Neuronal stem cell (in vitro differentiated cells): Measurements from ENCODE around the gene EIF2S1.
A peak's percentile ranks its signal among the peaks of the same experiment; 100 is the strongest.

Experiments
- DNase-seq: peaks from one replicate; pipeline ENCODE4 v3.0.0-alpha.2; 2013; ENCODE audit warnings: low spot score
- H2AFZ ChIP-seq: one replicate; pipeline ENCODE4 v1.6.1; 2013; ENCODE audit warnings: mild to moderate bottlenecking, low read length, inconsistent platforms
- H2AK5ac ChIP-seq: 2 replicates; pipeline ENCODE4 v1.6.1; 2013; ENCODE audit warnings: low read depth, mild to moderate bottlenecking, inconsistent platforms, low read length, moderate library complexity, mixed read lengths
- H2BK120ac ChIP-seq: 2 replicates; pipeline ENCODE4 v1.6.1; 2013; ENCODE audit warnings: low read depth, mild to moderate bottlenecking, inconsistent platforms, low read length, moderate library complexity, mixed read lengths
- H2BK12ac ChIP-seq: one replicate; pipeline ENCODE4 v1.6.1; 2013; ENCODE audit warnings: low read length, inconsistent platforms
- H2BK15ac ChIP-seq: 2 replicates; pipeline ENCODE4 v1.6.1; 2013; ENCODE audit warnings: mild to moderate bottlenecking, low read length, inconsistent platforms, mixed read lengths
- H2BK5ac ChIP-seq: one replicate; pipeline ENCODE4 v1.6.1; 2013; ENCODE audit warnings: inconsistent platforms, mild to moderate bottlenecking, low read length, moderate library complexity
- H3K14ac ChIP-seq: one replicate; pipeline ENCODE4 v1.6.1; 2013; ENCODE audit warnings: low read length, inconsistent platforms
- H3K18ac ChIP-seq: 2 replicates; pipeline ENCODE4 v1.6.1; 2013; ENCODE audit warnings: low read length, inconsistent platforms
- H3K23ac ChIP-seq: 2 replicates; pipeline ENCODE4 v1.6.1; 2013; ENCODE audit warnings: low read depth, mild to moderate bottlenecking, mixed read lengths, low read length, inconsistent platforms; ENCODE audit not compliant: poor library complexity
- H3K27ac ChIP-seq: replicated peaks from 3 replicates; pipeline ENCODE4 v1.5.1; 2013; ENCODE audit warnings: low read length, inconsistent platforms
- H3K27me3 ChIP-seq, 3 experiments: 2 replicates each; pipeline ENCODE4 v1.6.1; 2013; ENCODE audit warnings: low read length in 3 of 3, mild to moderate bottlenecking in 2 of 3, inconsistent platforms in 1 of 3, low read depth in 1 of 3, mixed read lengths in 1 of 3, moderate library complexity in 1 of 3; ENCODE audit not compliant: control insufficient read depth in 3 of 3, insufficient read depth in 3 of 3
- H3K36me3 ChIP-seq, 2 donors: replicated peaks in 1 of 2; 2 replicates each; pipeline ENCODE4 v1.6.1; 2013; ENCODE audit warnings: low read length in 2 of 2; ENCODE audit not compliant: control insufficient read depth in 2 of 2, insufficient read depth in 2 of 2
- H3K4ac ChIP-seq: 2 replicates; pipeline ENCODE4 v1.6.1; 2013; ENCODE audit warnings: inconsistent platforms, mild to moderate bottlenecking, low read length, moderate library complexity
- H3K4me1 ChIP-seq, 2 donors: 1 replicate in 1 of 2; 2 replicates in 1 of 2; pipeline ENCODE4 v1.6.1; 2013; ENCODE audit warnings: low read length in 2 of 2, low read depth in 1 of 2; ENCODE audit not compliant: control insufficient read depth in 2 of 2, insufficient read depth in 1 of 2
- H3K4me2 ChIP-seq: one replicate; pipeline ENCODE4 v1.6.1; 2013; ENCODE audit warnings: mild to moderate bottlenecking, low read length, inconsistent platforms; ENCODE audit not compliant: insufficient read depth, poor library complexity, severe bottlenecking
- H3K4me3 ChIP-seq, 2 donors: 2 replicates each; pipeline ENCODE4 v1.5.1; 2013; ENCODE audit warnings: low read length in 2 of 2, mild to moderate bottlenecking in 2 of 2, inconsistent platforms in 1 of 2, moderate library complexity in 1 of 2
- H3K79me1 ChIP-seq: one replicate; pipeline ENCODE4 v1.6.1; 2013; ENCODE audit warnings: low read depth, mild to moderate bottlenecking, inconsistent platforms, low read length, moderate library complexity
- H3K9ac ChIP-seq: one replicate; pipeline ENCODE4 v1.6.1; 2013; ENCODE audit warnings: mild to moderate bottlenecking, low read depth, low read length, inconsistent platforms; ENCODE audit not compliant: poor library complexity
- H3K9me3 ChIP-seq, 2 donors: replicated peaks in 1 of 2; 2 replicates each; pipeline versions ENCODE3 to v1.6.1; 2013; ENCODE audit warnings: low read length in 2 of 2, mild to moderate bottlenecking in 2 of 2, inconsistent platforms in 1 of 2, low read depth in 1 of 2, mixed read lengths in 1 of 2, moderate library complexity in 1 of 2; ENCODE audit not compliant: control insufficient read depth in 2 of 2, insufficient read depth in 1 of 2
- H4K8ac ChIP-seq: one replicate; pipeline ENCODE4 v1.6.1; 2013; ENCODE audit warnings: low read depth, mild to moderate bottlenecking, inconsistent platforms, low read length, moderate library complexity
- H4K91ac ChIP-seq: one replicate; pipeline ENCODE4 v1.6.1; 2013; ENCODE audit warnings: low read length, low read depth, mild to moderate bottlenecking, inconsistent platforms; ENCODE audit not compliant: poor library complexity
- WGBS, 2 donors: extraction: QIAGEN DNeasy Blood & Tissue Kit; methylation state at CpG; one replicate each; pipeline ENCODE4 v1.1.7; 2013; ENCODE audit warnings: missing lambda C conversion rate in 2 of 2, mixed read lengths in 1 of 2; ENCODE audit not compliant: insufficient read length in 2 of 2, insufficient replicate concordance in 1 of 2; ENCODE audit errors: extremely low coverage in 2 of 2; 5-methylcytosine and 5-hydroxymethylcytosine counted together

Gene EIF2S1

DNA sequence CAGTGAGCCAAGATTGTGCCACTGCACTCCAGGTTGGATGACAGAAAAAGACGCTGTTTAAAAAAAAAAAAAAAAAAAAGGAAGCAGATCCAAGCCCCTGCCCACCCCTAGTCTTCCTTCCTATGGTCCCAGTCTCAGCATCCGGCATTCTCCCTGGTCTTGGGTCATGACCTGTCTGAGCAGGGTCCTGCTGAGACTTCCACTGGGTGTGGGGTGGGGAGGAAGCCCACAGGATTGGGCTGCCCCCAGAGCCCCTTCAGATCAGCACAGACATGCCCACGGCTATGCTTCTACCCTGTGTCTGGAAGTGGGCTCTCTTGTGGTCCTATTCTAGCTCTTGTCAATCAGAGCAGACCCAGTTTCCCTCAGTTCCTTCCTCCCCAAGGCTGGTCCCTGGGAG, 64.4 kb downstream of the EIF2S1 start:
- Histone ChIP-seq H4K8ac (no peak overlapping the region), H3K36me3 (no peaks in the 10 kb centered on the region), H3K27me3 (peaks cover 0 to 6% (median 0%) of the 10 kb centered on the region in 3 experiments), H2BK12ac (no peak overlapping the region), H2AFZ (no peak overlapping the region), H3K79me1 (no peaks in the 10 kb centered on the region), H3K14ac (no peak overlapping the region), H2BK5ac (no peak overlapping the region), H3K4me1 (peaks cover 2% of the 10 kb centered on the region in 2 donors), H3K4me2 (no peak overlapping the region), H2AK5ac (no peak overlapping the region), H3K9me3 (no peaks in the 10 kb centered on the region), H3K9ac (no peak overlapping the region), H3K27ac (no peak overlapping the region), H2BK120ac (no peak overlapping the region), H2BK15ac (no peak overlapping the region), H3K4ac (no peak overlapping the region), H3K18ac (peak overlapping the region; percentile 21), H3K4me3 (no peak overlapping the region), H4K91ac (no peak overlapping the region), H3K23ac (no peak overlapping the region)
- no peak for DNase-seq
- no CpG with 5 or more reads among the region's 3 CpGs for WGBS, 2 donors

DNA sequence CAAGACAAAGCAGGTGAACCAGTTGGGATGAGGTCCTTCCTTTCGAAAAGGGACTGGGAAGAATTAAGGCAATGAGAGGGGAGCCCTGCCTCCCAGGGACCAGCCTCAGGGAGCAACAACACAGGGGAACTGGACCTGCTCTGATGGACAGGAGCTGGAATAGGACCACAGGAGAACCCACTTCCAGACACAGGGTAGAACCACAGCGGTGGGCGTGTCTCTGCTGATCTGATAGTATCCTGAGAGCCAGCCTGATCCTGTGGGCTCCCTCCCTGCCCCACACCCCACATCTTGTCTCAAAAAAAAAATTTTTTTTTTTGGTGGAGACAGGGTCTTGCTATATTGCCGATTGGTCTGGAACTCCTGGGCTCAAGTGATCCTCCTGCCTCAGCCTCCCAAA, 65.5 kb downstream of the EIF2S1 start:
- H3K9ac ChIP-seq: no peak overlapping the region
- H2BK120ac ChIP-seq: peak overlapping the region; percentile 20
- no CpG with 5 or more reads among the region's 4 CpGs for WGBS, 2 donors
- no peak overlapping the region for H2BK15ac ChIP-seq
- H3K23ac ChIP-seq: no peak overlapping the region
- no peak overlapping the region for H3K4me3 ChIP-seq
- no peak overlapping the region for H3K27ac ChIP-seq
- no peak overlapping the region for H2AFZ ChIP-seq
- no peak overlapping the region for H3K14ac ChIP-seq
- H2AK5ac ChIP-seq: no peak overlapping the region
- no peak overlapping the region for H2BK12ac ChIP-seq
- no peaks in the 10 kb centered on the region for H3K9me3 ChIP-seq
- H2BK5ac ChIP-seq: no peak overlapping the region
- peaks cover 2% of the 10 kb centered on the region in 2 donors for H3K4me1 ChIP-seq
- no peaks in the 10 kb centered on the region for H3K79me1 ChIP-seq
- H4K8ac ChIP-seq: no peak overlapping the region
- H3K18ac ChIP-seq: no peak overlapping the region
- H3K36me3 ChIP-seq: no peaks in the 10 kb centered on the region
- no peak overlapping the region for H4K91ac ChIP-seq
- no peak overlapping the region for H3K4ac ChIP-seq
- DNase-seq: no peak
- no peak overlapping the region for H3K4me2 ChIP-seq
- H3K27me3 ChIP-seq: peaks cover 0 to 14% (median 0%) of the 10 kb centered on the region in 3 experiments

DNA sequence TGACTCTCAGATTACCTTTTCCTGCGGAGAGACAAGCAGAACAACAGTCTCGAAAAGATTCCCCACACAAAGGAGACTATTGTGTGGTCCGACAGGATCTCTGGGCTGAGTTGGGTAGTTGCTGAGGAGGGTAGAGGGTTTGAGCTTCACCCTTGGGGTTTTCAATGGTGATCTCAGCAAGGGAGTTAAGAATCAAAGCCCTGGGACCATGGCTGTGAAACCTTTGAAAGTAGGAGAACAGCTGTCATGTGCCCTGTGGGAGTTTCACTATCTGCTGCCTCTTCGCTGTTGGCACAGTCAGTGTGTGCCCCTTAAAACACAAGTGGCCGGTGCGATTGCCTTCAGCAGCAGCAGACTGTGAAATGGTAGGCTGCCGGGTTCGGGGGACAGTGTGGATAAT, 66.0 kb downstream of the EIF2S1 start:
- no peak overlapping the region for H3K4ac ChIP-seq
- H2BK5ac ChIP-seq: no peak overlapping the region
- no peak overlapping the region for H3K9ac ChIP-seq
- H3K4me1 ChIP-seq: peaks cover 2 to 4% of the 10 kb centered on the region in 2 donors
- no peak overlapping the region for H3K27ac ChIP-seq
- no peak overlapping the region for H2BK15ac ChIP-seq
- H4K8ac ChIP-seq: no peak overlapping the region
- H3K18ac ChIP-seq: no peak overlapping the region
- peaks cover 0 to 14% (median 0%) of the 10 kb centered on the region in 3 experiments for H3K27me3 ChIP-seq
- H3K36me3 ChIP-seq: no peaks in the 10 kb centered on the region
- no peak for DNase-seq
- H2AK5ac ChIP-seq: no peak overlapping the region
- H2BK12ac ChIP-seq: no peak overlapping the region
- no peak overlapping the region for H3K4me2 ChIP-seq
- no CpG with 5 or more reads among the region's 8 CpGs for WGBS, 2 donors
- H3K79me1 ChIP-seq: no peaks in the 10 kb centered on the region
- H3K14ac ChIP-seq: no peak overlapping the region
- H2AFZ ChIP-seq: peak overlapping the region; percentile 36
- no peaks in the 10 kb centered on the region for H3K9me3 ChIP-seq
- H3K23ac ChIP-seq: no peak overlapping the region
- H3K4me3 ChIP-seq: no peak overlapping the region
- H4K91ac ChIP-seq: no peak overlapping the region
- no peak overlapping the region for H2BK120ac ChIP-seq

DNA sequence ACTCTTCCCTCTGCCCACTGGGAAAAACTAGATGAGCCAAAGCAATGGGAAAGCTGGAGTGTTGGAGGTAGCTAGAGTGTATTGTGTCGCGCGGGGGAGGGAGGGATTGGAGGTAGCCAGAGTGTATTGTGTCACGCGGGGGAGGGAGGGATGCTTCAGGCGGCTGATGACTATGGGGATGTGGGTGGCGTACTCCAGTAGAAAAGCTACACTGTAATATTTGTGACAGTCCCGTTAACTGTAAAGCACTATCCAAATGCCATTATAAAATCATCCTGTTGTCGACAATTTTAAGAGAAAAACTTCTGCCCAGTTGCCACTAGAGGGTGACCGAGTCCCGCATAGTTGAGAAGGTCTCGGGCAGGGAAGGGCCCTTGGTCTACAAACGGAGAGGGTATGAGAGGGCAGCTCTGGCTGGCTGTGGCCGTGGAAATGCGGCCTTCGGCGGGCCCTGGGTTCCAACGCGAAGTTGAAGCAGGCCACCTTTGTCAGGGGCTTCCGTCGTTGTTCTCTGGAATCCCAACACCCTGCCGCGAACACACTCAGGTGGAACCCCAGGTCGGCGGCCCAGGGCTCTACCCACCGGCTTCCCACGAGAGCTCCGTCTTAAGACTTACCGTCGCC, 67.0 kb downstream of the EIF2S1 start:
- Histone ChIP-seq H4K91ac (no peak overlapping the region), H3K9ac (no peak overlapping the region), H2BK15ac (no peak overlapping the region), H4K8ac (no peak overlapping the region), H3K36me3 (no peaks in the 10 kb centered on the region), H3K18ac (no peak overlapping the region), H3K79me1 (no peaks in the 10 kb centered on the region), H3K4me2 (no peak overlapping the region), H3K27me3 (peaks cover 0 to 17% (median 0%) of the 10 kb centered on the region in 3 experiments), H3K4ac (no peak overlapping the region), H2BK5ac (no peak overlapping the region), H3K9me3 (no peaks in the 10 kb centered on the region), H2BK120ac (no peak overlapping the region), H3K4me1 (peaks cover 2 to 4% of the 10 kb centered on the region in 2 donors), H2BK12ac (no peak overlapping the region), H2AFZ (peak overlapping the region; percentile 89), H3K4me3 (no peak overlapping the region), H2AK5ac (no peak overlapping the region), H3K14ac (no peak overlapping the region), H3K23ac (no peak overlapping the region), H3K27ac (no peak overlapping the region)
- peak; percentile 67 for DNase-seq
- WGBS, 2 donors: no CpG with 5 or more reads among the region's 30 CpGs
